GM23248 (cell line): ENCODE data around the gene TNPO3. TPM values are rescaled to one million over a fixed set of nuclear protein-coding genes. Genes with fewer than 3 reads are reported as not detected.

Experiments
- DNase-seq: peaks from one replicate; pipeline ENCODE4 v3.0.0-alpha.2; 2015
- H2AFZ ChIP-seq: fragments of 200-600 bp; sonication (generic); 2 replicates; pipeline ENCODE4 v1.6.1; 2016; ENCODE audit warnings: antibody characterized with exemption
- H3F3A ChIP-seq: fragments of 200-600 bp; sonication (generic); 2 replicates; pipeline ENCODE4 v1.6.1; 2016; ENCODE audit warnings: mild to moderate bottlenecking, antibody characterized with exemption, mixed run types; ENCODE audit not compliant: insufficient read depth
- H3K27ac ChIP-seq: fragments of 200-600 bp; sonication (generic); 2 replicates; pipeline ENCODE4 v1.5.1; 2016; ENCODE audit warnings: mild to moderate bottlenecking
- H3K27me3 ChIP-seq: fragments of 200-600 bp; sonication (generic); replicated peaks from 2 replicates; pipeline ENCODE4 v1.6.1; 2016; ENCODE audit warnings: mild to moderate bottlenecking; ENCODE audit not compliant: insufficient read depth
- H3K36me3 ChIP-seq: fragments of 200-600 bp; sonication (generic); 2 replicates; pipeline ENCODE4 v1.6.1; 2016; ENCODE audit warnings: low read depth, mild to moderate bottlenecking
- H3K4me1 ChIP-seq: fragments of 200-600 bp; sonication (generic); 2 replicates; pipeline ENCODE4 v1.6.1; 2016; ENCODE audit warnings: mild to moderate bottlenecking; ENCODE audit not compliant: insufficient read depth
- H3K4me2 ChIP-seq: fragments of 200-600 bp; sonication (generic); one replicate; pipeline ENCODE4 v1.6.1; 2016; ENCODE audit warnings: mild to moderate bottlenecking; ENCODE audit not compliant: unreplicated experiment
- H3K4me3 ChIP-seq: fragments of 200-600 bp; sonication (generic); 2 replicates; pipeline ENCODE4 v1.5.1; 2016; ENCODE audit warnings: mild to moderate bottlenecking
- H3K79me2 ChIP-seq: fragments of 200-600 bp; sonication (generic); 2 replicates; pipeline ENCODE4 v1.6.1; 2016; ENCODE audit warnings: mild to moderate bottlenecking; ENCODE audit not compliant: insufficient read depth
- H3K9ac ChIP-seq: fragments of 200-600 bp; sonication (generic); 2 replicates; pipeline ENCODE4 v1.6.1; 2016; ENCODE audit warnings: mild to moderate bottlenecking
- H3K9me2 ChIP-seq: fragments of 200-600 bp; sonication (generic); 2 replicates; pipeline ENCODE4 v1.6.1; 2016; ENCODE audit warnings: mixed run types, mild to moderate bottlenecking, moderate library complexity; ENCODE audit not compliant: insufficient read depth
- H3K9me3 ChIP-seq: fragments of 200-600 bp; sonication (generic); one replicate; pipeline ENCODE4 v1.6.1; 2017; ENCODE audit warnings: low read depth
- H4K20me1 ChIP-seq: fragments of 200-600 bp; sonication (generic); 2 replicates; pipeline ENCODE4 v1.6.0; 2016; ENCODE audit not compliant: insufficient read depth
- EZH2 ChIP-seq: fragments of 200-600 bp; sonication (generic); IDR thresholded peaks from 2 replicates; pipeline ENCODE4 v1.6.1; 2018; ENCODE audit warnings: antibody characterized with exemption, mild to moderate bottlenecking; ENCODE audit not compliant: insufficient read depth, poor library complexity, severe bottlenecking
- EZH2phosphoT487 ChIP-seq: fragments of 200-600 bp; sonication (generic); IDR thresholded peaks from 2 replicates; pipeline ENCODE4 v1.6.1; 2018; ENCODE audit warnings: antibody characterized with exemption, moderate library complexity, mild to moderate bottlenecking, low read depth; ENCODE audit not compliant: insufficient read depth
- WGBS, 2 experiments: methylation state at CpG; one replicate each; pipeline ENCODE4 v1.1.6; 2015 to 2017; ENCODE audit warnings: low lambda C conversion rate in 2 of 2, low coverage in 1 of 2; ENCODE audit errors: missing lambda C conversion rate in 2 of 2; 5-methylcytosine and 5-hydroxymethylcytosine counted together
- in situ Hi-C: fragments of 300-500 bp; cut with MboI; formaldehyde crosslinking; loops from 2 replicates; pipeline ENCODE4 v1.15.0; 2020
- polyA plus RNA-seq: library from polyadenylated mRNA; unstranded; fragments of >200 nt; fragmentation: Nextera tagmentation; extraction: Ambion mirVana; gene quantifications from 2 replicates; pipeline ENCODE4 v1.2.1, GENCODE V29; 2016
- small RNA-seq: library from RNA; depleted of rRNA; stranded (forward); fragments of <200 nt; gene quantifications from one replicate; pipeline ENCODE3, GENCODE V24; 2014; ENCODE audit warnings: low read depth, low replicate concordance
- total RNA-seq: library from RNA; depleted of rRNA; stranded (reverse); fragments of >200 nt; shearing (Covaris generic); gene quantifications from 2 replicates; pipeline ENCODE4 v1.2.3, GENCODE V29; 2014; rRNA removed

TNPO3 gene
- total and polyA plus RNA-seq, 2 experiments from 2014 or later, result 31.6 to 41.9 TPM

DNA sequence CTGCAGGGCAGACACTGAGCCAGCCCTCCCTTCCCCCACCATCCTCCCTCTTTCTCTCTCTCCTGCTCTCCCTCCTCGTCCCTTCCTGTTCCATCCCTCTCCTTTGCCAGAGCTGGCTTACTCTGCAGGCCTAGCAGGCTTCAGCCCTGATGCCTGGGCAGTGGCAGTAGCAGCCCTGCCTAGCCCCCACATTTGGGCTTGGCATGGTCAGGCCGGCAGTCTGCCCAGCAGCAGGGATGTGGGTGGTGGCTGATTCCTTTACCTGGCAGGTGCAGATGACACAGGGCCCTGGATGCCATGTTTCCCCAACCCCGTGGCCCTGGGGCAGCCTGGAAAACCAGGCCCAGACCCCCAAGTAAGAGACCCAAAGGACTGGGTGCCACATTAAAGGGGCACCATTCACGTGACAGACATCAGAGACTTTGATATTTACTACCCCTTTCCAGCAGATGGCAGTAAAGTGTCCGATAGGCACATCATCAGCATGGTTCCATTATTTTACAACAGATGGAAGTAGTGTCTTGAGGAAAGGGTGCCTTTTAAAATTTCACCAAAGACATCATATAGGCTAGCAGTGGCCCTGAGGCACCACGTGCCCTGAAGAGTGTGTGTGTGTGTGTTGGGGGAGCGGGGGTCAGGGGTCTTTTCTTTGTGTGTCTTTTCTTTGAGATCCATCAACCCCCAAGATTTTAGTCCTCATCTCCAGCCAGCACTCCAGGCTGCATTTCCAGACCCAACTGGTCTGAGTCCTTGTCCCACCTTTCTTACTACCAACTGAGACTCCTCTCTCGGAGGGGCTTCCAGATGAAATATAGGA lies 150.3 kb downstream of the TNPO3 start:
- Histone ChIP-seq H3K4me2 (no peak overlapping the region), H3F3A (no peaks in the 10 kb centered on the region), H3K9me3 (no peaks in the 10 kb centered on the region), H3K27me3 (peaks cover 15% of the 10 kb centered on the region), H4K20me1 (no peaks in the 10 kb centered on the region), H3K4me1 (no peaks in the 10 kb centered on the region), H3K79me2 (no peaks in the 10 kb centered on the region), H3K9me2 (no peaks in the 10 kb centered on the region), H3K9ac (no peak overlapping the region), H3K4me3 (no peak overlapping the region), H3K27ac (no peak overlapping the region), H2AFZ (no peak overlapping the region), H3K36me3 (no peaks in the 10 kb centered on the region)
- 11 to 14% methylated on average over 8 of the region's 8 CpGs for WGBS, 2 experiments
- TF ChIP-seq EZH2phosphoT487 (no peak), EZH2 (no peak)
- peak; percentile 76 for DNase-seq
- in situ Hi-C loops, result loop anchor here (10.0 kb wide), 1 partner anchor 190 kb away; no protein-coding TSS in a partner anchor

Small RNAs within 50 kb of the gene (small RNA-seq; reads per million reads assigned to genes)
- not detected for gene RN7SL306P

Other genes starting within 250 kb of the TNPO3 start
- 304 and 353 TPM in 2 replicates for gene FLNC, start 224.7 kb downstream of the TNPO3 start, total RNA-seq
- 74.0 and 75.1 TPM in 2 replicates for gene FLNC, start 224.7 kb downstream of the TNPO3 start, polyA plus RNA-seq
- 96.5 and 124 TPM in 2 replicates for gene ATP6V1F, start 192.3 kb downstream of the TNPO3 start, total RNA-seq
- gene ATP6V1F, start 192.3 kb downstream of the TNPO3 start, polyA plus RNA-seq, result 243 and 264 TPM in 2 replicates
- not detected in 2 replicates for gene KCP, start 144.4 kb downstream of the TNPO3 start, total RNA-seq
- 0.10 TPM in 2 replicates for gene KCP, start 144.4 kb downstream of the TNPO3 start, polyA plus RNA-seq
- gene IRF5, start 117.2 kb downstream of the TNPO3 start, total RNA-seq, result under 0.01 and 1.6 TPM in 2 replicates
- 0.14 and 0.16 TPM in 2 replicates for gene IRF5, start 117.2 kb downstream of the TNPO3 start, polyA plus RNA-seq
- 0.76 TPM in 2 replicates for gene TSPAN33, start 89.6 kb upstream of the TNPO3 start, total RNA-seq
- gene TSPAN33, start 89.6 kb upstream of the TNPO3 start, polyA plus RNA-seq, result not detected in 2 replicates
- 14.7 and 16.3 TPM in 2 replicates for gene SMO, start 133.5 kb upstream of the TNPO3 start, total RNA-seq
- gene SMO, start 133.5 kb upstream of the TNPO3 start, polyA plus RNA-seq, result 2.3 and 2.5 TPM in 2 replicates
- gene AHCYL2, start 169.9 kb upstream of the TNPO3 start, total RNA-seq, result 8.9 and 9.5 TPM in 2 replicates
- gene AHCYL2, start 169.9 kb upstream of the TNPO3 start, polyA plus RNA-seq, result 1.9 and 2.3 TPM in 2 replicates